ENCODE measurements around the gene PPP2R2C. TPM values are rescaled to one million over a fixed set of nuclear protein-coding genes. Genes with fewer than 3 reads are reported as not detected.

Gene PPP2R2C
- total RNA-seq, 3 donors from 2014 or later: 0.16 to 0.66 (median 0.44) TPM

GRCh38 chr4:6293661-6294060 is 178.8 kb downstream of the PPP2R2C start:
- Histone ChIP-seq H3K27ac (no peak overlapping the region), H3K36me3 (peaks cover 20% of the 10 kb centered on the region), H3K4me1 (no peaks in the 10 kb centered on the region), H3K9me3 (no peaks in the 10 kb centered on the region), H3K27me3 (no peaks in the 10 kb centered on the region), H3K4me3 (no peak overlapping the region)
- intact Hi-C loops (cut with DNase I; ENCODE audit: low total_unique reads): no loop called here
- no peak for DNase-seq (ENCODE audit: low spot score in 2 of 2)
- TF ChIP-seq CTCF (IDR thresholded peaks at IDR 0.05) (no peak), POLR2A (IDR thresholded peaks at IDR 0.05) (no peak), POLR2AphosphoS5 (IDR thresholded peaks at IDR 0.05) (no peak)

GRCh38 chr4:6293097-6293445 is 179.3 kb downstream of the PPP2R2C start:
- no peaks in the 10 kb centered on the region for H3K27me3 ChIP-seq
- no peak overlapping the region for H3K4me3 ChIP-seq
- H3K4me1 ChIP-seq: no peaks in the 10 kb centered on the region
- intact Hi-C loops (cut with DNase I; ENCODE audit: low total_unique reads): no loop called here
- no peak for DNase-seq (ENCODE audit: low spot score in 2 of 2)
- H3K36me3 ChIP-seq: peaks cover 20% of the 10 kb centered on the region
- no peak overlapping the region for H3K27ac ChIP-seq
- no peaks in the 10 kb centered on the region for H3K9me3 ChIP-seq
- TF ChIP-seq POLR2AphosphoS5 (IDR thresholded peaks at IDR 0.05): no peak
- no peak for TF ChIP-seq POLR2A (IDR thresholded peaks at IDR 0.05)
- no peak for TF ChIP-seq CTCF (IDR thresholded peaks at IDR 0.05)

GRCh38 chr4:6292376-6293096 is 179.9 kb downstream of the PPP2R2C start:
- TF ChIP-seq CTCF (IDR thresholded peaks at IDR 0.05) (no peak), POLR2AphosphoS5 (IDR thresholded peaks at IDR 0.05) (no peak), POLR2A (IDR thresholded peaks at IDR 0.05) (no peak)
- H3K36me3 ChIP-seq: peaks cover 20% of the 10 kb centered on the region
- no peaks in the 10 kb centered on the region for H3K4me1 ChIP-seq
- H3K4me3 ChIP-seq: no peak overlapping the region
- no peak overlapping the region for H3K27ac ChIP-seq
- H3K27me3 ChIP-seq: no peaks in the 10 kb centered on the region
- intact Hi-C loops (cut with DNase I; ENCODE audit: low total_unique reads): no loop called here
- H3K9me3 ChIP-seq: no peaks in the 10 kb centered on the region
- no peak for DNase-seq (ENCODE audit: low spot score in 2 of 2)

GRCh38 chr4:6291784-6292297 is 180.6 kb downstream of the PPP2R2C start:
- H3K4me1 ChIP-seq: no peaks in the 10 kb centered on the region
- peaks cover 20% of the 10 kb centered on the region for H3K36me3 ChIP-seq
- TF ChIP-seq POLR2A (IDR thresholded peaks at IDR 0.05): no peak
- intact Hi-C loops (cut with DNase I; ENCODE audit: low total_unique reads): no loop called here
- no peak for DNase-seq (ENCODE audit: low spot score in 2 of 2)
- H3K4me3 ChIP-seq: no peak overlapping the region
- H3K9me3 ChIP-seq: no peaks in the 10 kb centered on the region
- no peak overlapping the region for H3K27ac ChIP-seq
- H3K27me3 ChIP-seq: no peaks in the 10 kb centered on the region

GRCh38 chr4:6290769-6291547 is 181.5 kb downstream of the PPP2R2C start:
- no peaks in the 10 kb centered on the region for H3K9me3 ChIP-seq
- H3K27me3 ChIP-seq: no peaks in the 10 kb centered on the region
- no peak overlapping the region for H3K4me3 ChIP-seq
- H3K36me3 ChIP-seq: peaks cover 16% of the 10 kb centered on the region
- no peaks in the 10 kb centered on the region for H3K4me1 ChIP-seq
- no peak overlapping the region for H3K27ac ChIP-seq
- no peak for DNase-seq (ENCODE audit: low spot score in 2 of 2)
- intact Hi-C loops (cut with DNase I; ENCODE audit: low total_unique reads): no loop called here
- TF ChIP-seq POLR2AphosphoS5 (IDR thresholded peaks at IDR 0.05) (no peak), POLR2A (IDR thresholded peaks at IDR 0.05) (no peak), CTCF (IDR thresholded peaks at IDR 0.05) (no peak)
